A673 (cell line): ENCODE data around the gene LIN54.

Experiments
- EZH2 ChIP-seq: fragments of 200-600 bp; sonication (generic); IDR thresholded peaks from 2 replicates; pipeline ENCODE4 v1.6.1; 2017; ENCODE audit warnings: borderline replicate concordance, low read depth, mild to moderate bottlenecking, mixed read lengths, antibody characterized with exemption, low read length; ENCODE audit not compliant: poor library complexity, severe bottlenecking
- TF ChIP-seq, protein P1 (sequence below): fragments of 300-800, 200-600 bp; sonication (generic); conservative IDR thresholded peaks from 2 replicates; pipeline ENCODE4 v1.5.1; 2017; ENCODE audit warnings: low read depth, mild to moderate bottlenecking, antibody characterized with exemption, low read length, moderate library complexity, mixed read lengths

DNA sequence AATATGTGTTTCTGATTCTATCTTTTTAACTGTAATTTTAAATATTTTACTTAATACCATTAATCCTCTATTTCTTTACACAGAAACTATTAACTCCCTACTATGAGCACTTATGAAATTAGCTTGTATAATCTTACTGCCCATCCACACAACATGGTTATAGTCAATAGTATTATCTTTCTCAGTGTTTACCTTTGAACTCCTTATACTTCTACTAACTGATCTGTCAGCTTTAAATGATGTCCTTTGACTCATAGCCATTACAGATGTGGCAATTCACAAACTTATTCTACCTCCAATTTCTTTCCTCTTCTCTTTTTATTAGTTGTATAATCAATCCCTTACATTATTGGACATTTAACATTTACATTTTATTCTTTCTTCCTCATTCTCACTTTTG lies 125.2 kb downstream of the LIN54 start:
- TF ChIP-seq, protein P1, sequence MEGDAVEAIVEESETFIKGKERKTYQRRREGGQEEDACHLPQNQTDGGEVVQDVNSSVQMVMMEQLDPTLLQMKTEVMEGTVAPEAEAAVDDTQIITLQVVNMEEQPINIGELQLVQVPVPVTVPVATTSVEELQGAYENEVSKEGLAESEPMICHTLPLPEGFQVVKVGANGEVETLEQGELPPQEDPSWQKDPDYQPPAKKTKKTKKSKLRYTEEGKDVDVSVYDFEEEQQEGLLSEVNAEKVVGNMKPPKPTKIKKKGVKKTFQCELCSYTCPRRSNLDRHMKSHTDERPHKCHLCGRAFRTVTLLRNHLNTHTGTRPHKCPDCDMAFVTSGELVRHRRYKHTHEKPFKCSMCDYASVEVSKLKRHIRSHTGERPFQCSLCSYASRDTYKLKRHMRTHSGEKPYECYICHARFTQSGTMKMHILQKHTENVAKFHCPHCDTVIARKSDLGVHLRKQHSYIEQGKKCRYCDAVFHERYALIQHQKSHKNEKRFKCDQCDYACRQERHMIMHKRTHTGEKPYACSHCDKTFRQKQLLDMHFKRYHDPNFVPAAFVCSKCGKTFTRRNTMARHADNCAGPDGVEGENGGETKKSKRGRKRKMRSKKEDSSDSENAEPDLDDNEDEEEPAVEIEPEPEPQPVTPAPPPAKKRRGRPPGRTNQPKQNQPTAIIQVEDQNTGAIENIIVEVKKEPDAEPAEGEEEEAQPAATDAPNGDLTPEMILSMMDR, result no peak
- no peak for TF ChIP-seq EZH2
